ENCODE results near the gene SVOPL.

SVOPL gene

GRCh38 chr7:138551102-138551501 is 150.1 kb downstream of the SVOPL start:
- no peak overlapping the region for H3K4me3 ChIP-seq (ENCODE audit: low read depth, low read length)
- TF ChIP-seq CTCF (IDR thresholded peaks at IDR 0.05; ENCODE audit: low read depth, low read length): no peak

GRCh38 chr7:138550337-138550736 is 150.8 kb downstream of the SVOPL start:
- no peak overlapping the region for H3K4me3 ChIP-seq (ENCODE audit: low read depth, low read length)
- no peak for TF ChIP-seq CTCF (IDR thresholded peaks at IDR 0.05; ENCODE audit: low read depth, low read length)

- no peak for TF ChIP-seq CTCF (IDR thresholded peaks at IDR 0.05; ENCODE audit: low read depth, low read length)
Observed at GRCh38 chr7:138549082-138549481, 152.1 kb downstream of the SVOPL start.

GRCh38 chr7:138546829-138547228 is 154.3 kb downstream of the SVOPL start:
- no peak for TF ChIP-seq CTCF (IDR thresholded peaks at IDR 0.05; ENCODE audit: low read depth, low read length)
- H3K4me3 ChIP-seq (ENCODE audit: low read depth, low read length): no peak overlapping the region

More at GRCh38 chr7:138549082-138549481, 152.1 kb downstream of the SVOPL start:
- no peak overlapping the region for H3K4me3 ChIP-seq (ENCODE audit: low read depth, low read length)

GRCh38 chr7:138546064-138546619 is 155.0 kb downstream of the SVOPL start:
- no peak for TF ChIP-seq CTCF (IDR thresholded peaks at IDR 0.05; ENCODE audit: low read depth, low read length)
- no peak overlapping the region for H3K4me3 ChIP-seq (ENCODE audit: low read depth, low read length)

- no peak for TF ChIP-seq CTCF (IDR thresholded peaks at IDR 0.05; ENCODE audit: low read depth, low read length)
- H3K4me3 ChIP-seq (ENCODE audit: low read depth, low read length): no peak overlapping the region
Observed at GRCh38 chr7:138545123-138545522, 156.0 kb downstream of the SVOPL start.
